ENCODE results near the gene WDR45B. TPM values are rescaled to one million over a fixed set of nuclear protein-coding genes. Genes with fewer than 3 reads are reported as not detected.

Gene WDR45B
- total RNA-seq, 2 experiments from 2014 or later: 61.7 to 81.9 TPM

DNA sequence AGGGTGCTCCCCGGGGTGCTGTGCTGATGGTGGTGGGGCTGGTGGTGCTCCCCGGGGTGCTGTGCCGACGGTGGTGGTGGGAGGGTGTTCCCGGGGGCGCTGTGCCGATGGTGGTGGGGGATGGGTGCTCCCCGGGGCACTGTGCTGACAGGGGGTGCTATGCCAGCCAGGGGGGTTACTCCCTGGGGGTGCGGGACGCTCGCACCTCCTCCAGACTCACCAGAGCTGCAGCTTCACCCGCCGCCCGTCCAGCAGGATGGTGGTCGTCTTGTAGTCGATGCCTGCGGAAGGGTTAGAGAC is 16.0 kb upstream of the WDR45B start:
- H3K4me2 ChIP-seq (ENCODE audit: low read length): no peak overlapping the region
- TF ChIP-seq, protein P1, sequence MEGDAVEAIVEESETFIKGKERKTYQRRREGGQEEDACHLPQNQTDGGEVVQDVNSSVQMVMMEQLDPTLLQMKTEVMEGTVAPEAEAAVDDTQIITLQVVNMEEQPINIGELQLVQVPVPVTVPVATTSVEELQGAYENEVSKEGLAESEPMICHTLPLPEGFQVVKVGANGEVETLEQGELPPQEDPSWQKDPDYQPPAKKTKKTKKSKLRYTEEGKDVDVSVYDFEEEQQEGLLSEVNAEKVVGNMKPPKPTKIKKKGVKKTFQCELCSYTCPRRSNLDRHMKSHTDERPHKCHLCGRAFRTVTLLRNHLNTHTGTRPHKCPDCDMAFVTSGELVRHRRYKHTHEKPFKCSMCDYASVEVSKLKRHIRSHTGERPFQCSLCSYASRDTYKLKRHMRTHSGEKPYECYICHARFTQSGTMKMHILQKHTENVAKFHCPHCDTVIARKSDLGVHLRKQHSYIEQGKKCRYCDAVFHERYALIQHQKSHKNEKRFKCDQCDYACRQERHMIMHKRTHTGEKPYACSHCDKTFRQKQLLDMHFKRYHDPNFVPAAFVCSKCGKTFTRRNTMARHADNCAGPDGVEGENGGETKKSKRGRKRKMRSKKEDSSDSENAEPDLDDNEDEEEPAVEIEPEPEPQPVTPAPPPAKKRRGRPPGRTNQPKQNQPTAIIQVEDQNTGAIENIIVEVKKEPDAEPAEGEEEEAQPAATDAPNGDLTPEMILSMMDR (conservative IDR thresholded peaks at IDR 0.05; ENCODE audit: low read length): no peak
- TF ChIP-seq EZH2phosphoT487 (IDR thresholded peaks at IDR 0.05; ENCODE audit: borderline replicate concordance, low read depth, low read length): no peak
- POLR2A ChIA-PET: no interaction called here
- no peak for DNase-seq (ENCODE audit: low spot score)
- CTCF ChIA-PET (ENCODE audit: unreplicated experiment): no interaction called here
- no peaks in the 10 kb centered on the region for H3K79me2 ChIP-seq (ENCODE audit: insufficient read depth, low read depth, low read length)
- H2AFZ ChIP-seq (ENCODE audit: low read length): no peak overlapping the region
- no TSS peak for BruUV-seq (replicated peaks)
- H4K20me1 ChIP-seq (ENCODE audit: insufficient read depth, low read length): no peaks in the 10 kb centered on the region
- intact Hi-C loops (cut with micrococcal nuclease; ENCODE audit: unreplicated experiment): no loop called here
- H3K9me2 ChIP-seq (ENCODE audit: insufficient read depth, low read length): no peaks in the 10 kb centered on the region
- H3K36me3 ChIP-seq (ENCODE audit: insufficient read depth, low read length): no peaks in the 10 kb centered on the region
- H3K4me3 ChIP-seq (ENCODE audit: low read depth, low read length, poor library complexity, severe bottlenecking): no peak overlapping the region
- H3K4me1 ChIP-seq (ENCODE audit: insufficient read depth, low read length, poor library complexity, severe bottlenecking): peaks cover 6% of the 10 kb centered on the region
- H3K27ac ChIP-seq (ENCODE audit: low read depth, low read length, poor library complexity, severe bottlenecking): no peak overlapping the region
- H3K9me3 ChIP-seq (ENCODE audit: low read length): no peaks in the 10 kb centered on the region

DNA sequence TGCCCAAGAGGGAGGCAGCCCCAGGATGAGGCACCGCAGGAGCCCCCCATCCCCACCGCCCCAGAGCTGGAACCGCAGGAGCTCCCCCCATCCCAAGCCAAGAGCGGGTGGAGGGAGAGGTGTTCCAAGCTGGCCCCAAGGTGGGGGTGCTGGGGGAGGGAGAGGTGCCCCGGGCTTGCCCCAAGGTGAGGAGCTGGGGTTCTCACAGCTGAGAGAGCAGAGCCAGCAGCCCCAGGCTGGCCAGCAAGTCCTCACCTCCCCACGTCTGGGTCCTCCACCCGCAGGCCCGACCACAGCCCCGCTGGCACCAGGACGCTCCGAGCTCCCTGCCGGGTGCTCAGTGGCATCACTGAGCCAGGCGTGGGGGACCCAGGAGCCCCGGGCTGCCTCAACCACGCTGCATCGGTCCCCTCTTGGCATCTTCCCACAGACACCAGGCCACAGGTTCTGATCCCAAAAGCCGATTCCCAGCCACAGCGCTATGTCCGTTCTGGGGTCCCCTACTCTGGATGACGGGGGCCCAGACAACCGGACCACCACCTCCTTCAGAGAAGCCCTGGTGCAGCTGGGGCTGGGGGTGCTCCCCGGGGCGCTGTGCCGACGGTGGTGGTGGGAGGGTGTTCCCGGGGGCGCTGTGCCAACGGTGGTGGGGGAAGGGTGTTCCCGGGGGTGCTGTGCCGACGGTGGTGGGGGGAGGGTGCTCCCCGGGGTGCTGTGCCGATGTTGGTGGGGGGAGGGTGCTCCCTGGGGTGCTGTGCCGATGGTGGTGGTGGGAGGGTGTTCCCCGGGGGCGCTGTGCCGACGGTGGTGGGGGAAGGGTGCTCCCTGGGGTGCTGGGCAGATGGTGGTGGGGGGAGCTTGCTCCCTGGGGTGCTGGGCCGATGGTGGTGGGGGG is 15.4 kb upstream of the WDR45B start:
- Histone ChIP-seq H3K27ac (ENCODE audit: low read depth, low read length, poor library complexity, severe bottlenecking) (no peak overlapping the region), H3K4me2 (ENCODE audit: low read length) (no peak overlapping the region), H4K20me1 (ENCODE audit: insufficient read depth, low read length) (no peaks in the 10 kb centered on the region), H3K4me3 (ENCODE audit: low read depth, low read length, poor library complexity, severe bottlenecking) (no peak overlapping the region), H3K36me3 (ENCODE audit: insufficient read depth, low read length) (no peaks in the 10 kb centered on the region), H3K9me3 (ENCODE audit: low read length) (no peaks in the 10 kb centered on the region), H3K79me2 (ENCODE audit: insufficient read depth, low read depth, low read length) (no peaks in the 10 kb centered on the region), H3K9me2 (ENCODE audit: insufficient read depth, low read length) (no peaks in the 10 kb centered on the region), H2AFZ (ENCODE audit: low read length) (no peak overlapping the region), H3K4me1 (ENCODE audit: insufficient read depth, low read length, poor library complexity, severe bottlenecking) (peaks cover 3% of the 10 kb centered on the region)
- BruUV-seq (replicated peaks): no TSS peak
- POLR2A ChIA-PET: no interaction called here
- DNase-seq (ENCODE audit: low spot score): no peak
- intact Hi-C loops (cut with micrococcal nuclease; ENCODE audit: unreplicated experiment): no loop called here
- CTCF ChIA-PET (ENCODE audit: unreplicated experiment): interaction anchor here (0.6 to 0.7 kb wide), 2 partner anchors 128 to 227 kb away, joined by 3 read pairs; no protein-coding TSS in a partner anchor
- no peak for TF ChIP-seq EZH2phosphoT487 (IDR thresholded peaks at IDR 0.05; ENCODE audit: borderline replicate concordance, low read depth, low read length)
- TF ChIP-seq, protein P1 (conservative IDR thresholded peaks at IDR 0.05; ENCODE audit: low read length): no peak

DNA sequence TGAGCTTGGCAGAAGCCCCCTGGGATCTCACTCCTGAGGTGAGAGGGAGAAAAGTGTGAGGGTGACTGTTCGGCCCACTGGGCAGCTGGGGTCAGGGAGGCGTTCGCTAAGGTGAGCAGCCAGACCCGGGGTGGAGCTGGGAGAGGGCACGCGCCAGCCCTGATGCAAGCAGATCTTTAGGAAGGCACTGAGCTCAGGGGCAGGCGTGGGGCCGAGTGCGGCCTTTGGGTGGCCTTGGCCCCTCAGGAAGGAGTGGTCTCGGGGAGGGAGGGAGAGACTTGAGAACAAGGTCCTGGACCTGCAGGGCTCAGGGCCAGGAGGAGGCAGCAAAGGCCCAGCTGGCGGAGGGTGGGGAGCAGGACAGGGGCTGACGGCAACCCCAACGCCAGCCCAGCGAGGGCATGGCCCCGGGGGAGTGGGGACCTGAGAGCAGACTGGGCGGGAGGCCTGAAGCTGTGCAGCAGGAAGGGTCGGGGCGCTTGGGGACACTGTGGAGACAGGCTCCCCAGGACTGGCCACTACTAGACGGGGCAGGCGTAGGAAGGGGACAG is 14.5 kb upstream of the WDR45B start:
- intact Hi-C loops (cut with micrococcal nuclease; ENCODE audit: unreplicated experiment): no loop called here
- Histone ChIP-seq H3K4me1 (ENCODE audit: insufficient read depth, low read length, poor library complexity, severe bottlenecking) (no peaks in the 10 kb centered on the region), H3K27ac (ENCODE audit: low read depth, low read length, poor library complexity, severe bottlenecking) (no peak overlapping the region), H3K9me2 (ENCODE audit: insufficient read depth, low read length) (no peaks in the 10 kb centered on the region), H4K20me1 (ENCODE audit: insufficient read depth, low read length) (no peaks in the 10 kb centered on the region), H3K79me2 (ENCODE audit: insufficient read depth, low read depth, low read length) (no peaks in the 10 kb centered on the region), H2AFZ (ENCODE audit: low read length) (no peak overlapping the region), H3K9me3 (ENCODE audit: low read length) (no peaks in the 10 kb centered on the region), H3K4me2 (ENCODE audit: low read length) (no peak overlapping the region), H3K36me3 (ENCODE audit: insufficient read depth, low read length) (no peaks in the 10 kb centered on the region), H3K4me3 (ENCODE audit: low read depth, low read length, poor library complexity, severe bottlenecking) (no peak overlapping the region)
- CTCF ChIA-PET (ENCODE audit: unreplicated experiment): no interaction called here
- POLR2A ChIA-PET: no interaction called here
- BruUV-seq (replicated peaks): no TSS peak
- TF ChIP-seq EZH2phosphoT487 (IDR thresholded peaks at IDR 0.05; ENCODE audit: borderline replicate concordance, low read depth, low read length): no peak
- TF ChIP-seq, protein P1 (conservative IDR thresholded peaks at IDR 0.05; ENCODE audit: low read length): no peak
- DNase-seq (ENCODE audit: low spot score): no peak
